ENCODE results near the gene MAP2K6. TPM values are rescaled to one million over a fixed set of nuclear protein-coding genes. Genes with fewer than 3 reads are reported as not detected.

Gene MAP2K6
- total and polyA plus RNA-seq, 3 donors from 2014 or later: 2.6 to 2.8 (median 2.7) TPM

DNA sequence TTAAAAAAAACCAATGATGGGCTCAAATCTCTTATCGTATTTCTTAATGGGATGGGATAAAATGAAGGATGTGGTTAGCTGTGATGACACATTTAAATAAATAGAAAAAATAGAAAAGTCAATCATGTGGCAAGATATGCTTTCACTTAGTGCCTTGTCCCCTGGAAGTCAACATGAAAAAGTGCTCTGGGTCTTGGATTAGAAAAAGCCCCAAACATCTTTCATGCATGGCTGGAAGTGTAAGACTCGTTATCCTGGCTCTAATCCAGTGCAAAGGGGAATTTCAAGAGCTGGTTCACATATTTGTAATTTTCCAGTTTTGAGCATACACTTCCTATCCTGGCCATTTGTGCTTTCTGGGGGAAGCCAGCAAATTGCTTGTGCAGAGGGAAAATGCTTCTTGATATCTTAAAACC, 160.9 kb downstream of the MAP2K6 start:
- 38 to 48% methylated on average over 2 of the region's 2 CpGs for WGBS, 2 donors
- H3K4me3 ChIP-seq: no peak overlapping the region
- no peaks in the 10 kb centered on the region for H3K36me3 ChIP-seq (ENCODE audit: low read depth, missing control alignments)
- no peaks in the 10 kb centered on the region for H3K9me3 ChIP-seq
- TF ChIP-seq, protein P1, sequence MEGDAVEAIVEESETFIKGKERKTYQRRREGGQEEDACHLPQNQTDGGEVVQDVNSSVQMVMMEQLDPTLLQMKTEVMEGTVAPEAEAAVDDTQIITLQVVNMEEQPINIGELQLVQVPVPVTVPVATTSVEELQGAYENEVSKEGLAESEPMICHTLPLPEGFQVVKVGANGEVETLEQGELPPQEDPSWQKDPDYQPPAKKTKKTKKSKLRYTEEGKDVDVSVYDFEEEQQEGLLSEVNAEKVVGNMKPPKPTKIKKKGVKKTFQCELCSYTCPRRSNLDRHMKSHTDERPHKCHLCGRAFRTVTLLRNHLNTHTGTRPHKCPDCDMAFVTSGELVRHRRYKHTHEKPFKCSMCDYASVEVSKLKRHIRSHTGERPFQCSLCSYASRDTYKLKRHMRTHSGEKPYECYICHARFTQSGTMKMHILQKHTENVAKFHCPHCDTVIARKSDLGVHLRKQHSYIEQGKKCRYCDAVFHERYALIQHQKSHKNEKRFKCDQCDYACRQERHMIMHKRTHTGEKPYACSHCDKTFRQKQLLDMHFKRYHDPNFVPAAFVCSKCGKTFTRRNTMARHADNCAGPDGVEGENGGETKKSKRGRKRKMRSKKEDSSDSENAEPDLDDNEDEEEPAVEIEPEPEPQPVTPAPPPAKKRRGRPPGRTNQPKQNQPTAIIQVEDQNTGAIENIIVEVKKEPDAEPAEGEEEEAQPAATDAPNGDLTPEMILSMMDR (IDR thresholded peaks at IDR 0.05): no peak
- TF ChIP-seq POLR2A (IDR thresholded peaks at IDR 0.05): no peak
- no peak for DNase-seq
- no peaks in the 10 kb centered on the region for H3K27me3 ChIP-seq
- intact Hi-C loops (cut with DNase I; ENCODE audit: low total_unique reads): no loop called here
- no peaks in the 10 kb centered on the region for H3K4me1 ChIP-seq
- peak overlapping the region in 1 of 2 donors; percentile 67 for H3K27ac ChIP-seq

DNA sequence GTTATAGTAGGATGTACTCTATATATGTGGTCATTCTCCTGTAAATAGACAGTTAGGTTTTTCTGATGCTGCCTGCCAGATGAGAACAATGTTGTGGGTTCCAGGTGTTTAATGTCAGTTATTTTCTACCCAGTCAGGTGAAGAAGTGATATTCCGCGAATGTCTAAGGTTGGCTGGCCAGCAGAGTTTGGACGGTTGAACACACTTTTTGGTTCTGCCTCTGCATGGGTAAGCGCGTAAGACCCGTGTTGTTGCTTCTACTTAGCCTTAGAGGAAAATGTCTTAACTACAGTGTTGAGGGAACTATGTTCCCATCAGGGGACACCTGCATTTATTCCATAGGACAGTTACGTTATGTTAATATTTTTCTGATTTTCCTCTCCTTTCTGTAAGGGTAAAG, 162.6 kb downstream of the MAP2K6 start:
- intact Hi-C loops (cut with DNase I; ENCODE audit: low total_unique reads): no loop called here
- Histone ChIP-seq H3K4me1 (no peaks in the 10 kb centered on the region), H3K27me3 (no peaks in the 10 kb centered on the region), H3K36me3 (ENCODE audit: low read depth, missing control alignments) (no peaks in the 10 kb centered on the region), H3K9me3 (no peaks in the 10 kb centered on the region), H3K4me3 (no peak overlapping the region), H3K27ac (no peak overlapping the region)
- WGBS, 2 donors: 95 to 98% methylated on average over 7 of the region's 7 CpGs
- no peak for TF ChIP-seq POLR2A (IDR thresholded peaks at IDR 0.05)
- TF ChIP-seq, protein P1 (IDR thresholded peaks at IDR 0.05): no peak
- no peak for DNase-seq

DNA sequence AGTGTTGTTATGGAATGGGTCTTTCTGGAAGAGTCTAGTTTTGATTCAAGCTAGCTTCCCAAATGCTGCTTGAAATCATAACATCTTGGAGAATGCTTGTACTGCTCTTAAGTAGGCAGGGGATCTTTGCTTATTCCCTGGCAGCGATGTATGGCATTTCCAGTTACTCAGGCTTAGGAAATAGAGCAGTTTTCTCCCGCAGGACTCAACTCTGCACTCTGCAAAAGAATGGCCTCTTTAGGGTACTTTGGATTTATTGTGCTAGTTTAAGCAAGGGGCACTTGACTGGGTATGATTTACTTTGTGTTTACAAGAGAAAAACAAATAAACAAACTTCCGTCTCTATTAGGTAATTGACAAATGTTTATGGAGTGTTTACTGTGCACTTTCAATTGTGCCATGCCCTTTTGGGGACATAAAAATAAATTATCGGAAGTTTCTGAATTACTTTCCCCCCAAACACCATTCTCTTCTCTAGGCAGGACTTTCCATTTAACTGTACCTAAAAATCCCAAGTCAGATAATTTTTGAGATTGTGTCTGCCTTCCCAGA, 164.0 kb downstream of the MAP2K6 start:
- no peak overlapping the region for H3K27ac ChIP-seq
- 71 to 77% methylated on average over 4 of the region's 4 CpGs for WGBS, 2 donors
- H3K27me3 ChIP-seq: no peaks in the 10 kb centered on the region
- H3K4me3 ChIP-seq: no peak overlapping the region
- H3K36me3 ChIP-seq (ENCODE audit: low read depth, missing control alignments): no peaks in the 10 kb centered on the region
- TF ChIP-seq, protein P1 (IDR thresholded peaks at IDR 0.05): no peak
- no peak for TF ChIP-seq POLR2A (IDR thresholded peaks at IDR 0.05)
- no peaks in the 10 kb centered on the region for H3K9me3 ChIP-seq
- intact Hi-C loops (cut with DNase I; ENCODE audit: low total_unique reads): no loop called here
- no peak for DNase-seq
- H3K4me1 ChIP-seq: no peaks in the 10 kb centered on the region

DNA sequence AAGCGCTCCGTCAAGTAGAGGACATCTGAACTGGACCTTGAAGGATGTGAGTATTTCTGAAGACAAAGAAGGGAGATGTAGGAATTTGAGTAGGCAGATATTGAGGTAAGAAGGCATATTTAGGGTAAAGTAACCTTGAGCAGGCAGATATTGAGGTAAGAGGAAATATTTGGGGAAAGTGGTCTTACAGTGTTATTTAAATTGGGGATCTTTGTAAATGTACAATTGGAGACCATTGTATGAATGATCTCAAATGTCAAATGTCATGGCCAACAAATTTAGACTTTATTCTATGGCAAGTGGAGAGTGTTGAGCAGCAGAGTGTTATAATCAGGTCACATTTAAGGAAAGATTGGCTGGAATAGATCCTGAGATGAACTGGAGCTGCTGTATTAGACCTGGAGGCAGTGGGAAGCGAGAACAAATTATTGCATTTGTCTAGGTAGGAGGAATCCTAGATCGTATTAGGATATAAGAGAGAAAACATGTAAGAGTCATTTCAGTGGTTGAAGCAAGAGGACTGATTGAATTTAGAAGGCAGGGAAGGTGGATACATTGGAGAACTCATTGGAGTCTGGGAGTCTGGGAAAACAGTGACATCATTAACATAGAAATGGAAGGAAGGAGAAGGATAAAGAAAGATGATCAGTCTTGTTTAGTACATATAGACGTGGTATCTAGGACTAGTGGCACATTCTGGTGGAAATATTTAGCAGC, 165.6 kb downstream of the MAP2K6 start:
- Histone ChIP-seq H3K27ac (no peak overlapping the region), H3K4me1 (no peaks in the 10 kb centered on the region)
- 83 to 88% methylated on average over 5 of the region's 5 CpGs for WGBS, 2 donors

More for the DNA sequence above, 165.6 kb downstream of the MAP2K6 start:
- no peaks in the 10 kb centered on the region for H3K27me3 ChIP-seq
- intact Hi-C loops (cut with DNase I; ENCODE audit: low total_unique reads): no loop called here
- H3K36me3 ChIP-seq (ENCODE audit: low read depth, missing control alignments): no peaks in the 10 kb centered on the region
- no peaks in the 10 kb centered on the region for H3K9me3 ChIP-seq
- no peak for TF ChIP-seq POLR2A (IDR thresholded peaks at IDR 0.05)
- TF ChIP-seq, protein P1 (IDR thresholded peaks at IDR 0.05): no peak
- H3K4me3 ChIP-seq: no peak overlapping the region
- no peak for DNase-seq
